Endothelial cell of umbilical vein (primary cell): ENCODE measurements around the gene TRAPPC12. TPM values are rescaled to one million over a fixed set of nuclear protein-coding genes. Genes with fewer than 3 reads are reported as not detected.
A peak's percentile ranks its signal among the peaks of the same experiment; 100 is the strongest.

Experiments used
- BruUV-seq: library from RNA; stranded (reverse); fragments of 400-500 nt; replicated peaks from 2 replicates; lab custom pipeline; 2021; lab: Mats Ljungman, UMichigan
- CTCF ChIA-PET: fragments of 300-600, 350-600 bp; sonication (Branson Sonifier 250); formaldehyde crosslinking; loops from one replicate; lab custom pipeline; 2021; ENCODE audit warnings: antibody characterized with exemption, inconsistent platforms; lab: Charles Lee
- POLR2A ChIA-PET: fragments of 300-600, 350-600 bp; sonication (Branson Sonifier 250); formaldehyde crosslinking; loops from one replicate; lab custom pipeline; 2021; ENCODE audit warnings: antibody characterized with exemption, inconsistent platforms; lab: Charles Lee
- DNase-seq: peaks from one replicate; pipeline ENCODE4 v3.0.0-alpha.2; 2011; ENCODE audit warnings: low read depth, low spot score
- FAIRE-seq: peaks from 2 replicates; lab custom pipeline; 2011; peaks lifted over from hg19 to GRCh38; lab: Jason Lieb, UNC
- H2AFZ ChIP-seq: 2 replicates; pipeline ENCODE4 v1.6.0; 2012; ENCODE audit warnings: low read depth, low read length, control low read depth, inconsistent platforms
- H3K27ac ChIP-seq: 2 replicates; pipeline ENCODE4 v1.5.1; 2011; ENCODE audit warnings: low read depth, mild to moderate bottlenecking, control low read depth, low read length, moderate library complexity; ENCODE audit not compliant: insufficient read depth
- H3K27me3 ChIP-seq, 2 experiments: 2 replicates each; pipeline versions ENCODE4 v1.6.0 to v1.6.1; 2011; ENCODE audit warnings: low read length in 2 of 2, mixed read lengths in 1 of 2; ENCODE audit not compliant: control insufficient read depth in 2 of 2, insufficient read depth in 2 of 2
- H3K36me3 ChIP-seq, 2 experiments: 2 replicates in 1 of 2; 3 replicates in 1 of 2; pipeline ENCODE4 v1.5.1; 2011; ENCODE audit warnings: low read length in 2 of 2, mild to moderate bottlenecking in 1 of 2, moderate library complexity in 1 of 2; ENCODE audit not compliant: control insufficient read depth in 2 of 2, insufficient read depth in 2 of 2; ENCODE audit errors: extremely low read depth in 1 of 2
- H3K4me1 ChIP-seq: 3 replicates; pipeline ENCODE4 v1.5.1; 2011; ENCODE audit warnings: mild to moderate bottlenecking, low read length; ENCODE audit not compliant: control insufficient read depth, insufficient read depth; ENCODE audit errors: extremely low read depth
- H3K4me2 ChIP-seq: 2 replicates; pipeline ENCODE4 v1.6.1; 2011; ENCODE audit warnings: low read length, control low read depth, mixed read lengths; ENCODE audit not compliant: insufficient read depth
- H3K4me3 ChIP-seq, 3 experiments: fragments of 200-600 bp in 1 of 3; sonication (generic), shearing (Covaris generic) in 1 of 3; replicated peaks in 1 of 3; 2 replicates each; pipeline ENCODE4 v1.5.1; 2011 to 2016; ENCODE audit warnings: control low read depth in 3 of 3, low read length in 3 of 3, mild to moderate bottlenecking in 2 of 3, inconsistent platforms in 1 of 3, low read depth in 1 of 3, moderate library complexity in 1 of 3; ENCODE audit not compliant: insufficient read depth in 1 of 3
- H3K79me2 ChIP-seq: 2 replicates; pipeline ENCODE4 v1.6.0; 2012; ENCODE audit warnings: low read length, inconsistent platforms; ENCODE audit not compliant: control insufficient read depth, insufficient read depth
- H3K9ac ChIP-seq: replicated peaks from 2 replicates; pipeline ENCODE3; 2011; ENCODE audit warnings: low read length, control low read depth; ENCODE audit not compliant: insufficient read depth; ENCODE audit errors: extremely low read depth
- H3K9me1 ChIP-seq: replicated peaks from 3 replicates; pipeline ENCODE4 v1.6.0; 2011; ENCODE audit warnings: mild to moderate bottlenecking, low read length; ENCODE audit not compliant: control insufficient read depth, insufficient read depth; ENCODE audit errors: extremely low read depth
- H3K9me3 ChIP-seq: replicated peaks from 2 replicates; pipeline ENCODE4 v1.5.1; 2012; ENCODE audit warnings: low read length, inconsistent platforms; ENCODE audit not compliant: control insufficient read depth, insufficient read depth
- H4K20me1 ChIP-seq: replicated peaks from 2 replicates; pipeline ENCODE3; 2011; ENCODE audit warnings: mild to moderate bottlenecking, low read length; ENCODE audit not compliant: control insufficient read depth, insufficient read depth; ENCODE audit errors: extremely low read depth
- CTCF ChIP-seq, 2 donors: IDR thresholded peaks; 1 replicate in 1 of 2; 2 replicates in 1 of 2; pipeline ENCODE4 v1.5.1; 2011; ENCODE audit warnings: low read length in 2 of 2, mild to moderate bottlenecking in 2 of 2, moderate library complexity in 2 of 2, control low read depth in 1 of 2, inconsistent platforms in 1 of 2, low read depth in 1 of 2; ENCODE audit not compliant: insufficient read depth in 1 of 2; ENCODE audit errors: extremely low read depth in 1 of 2
- EZH2 ChIP-seq: IDR thresholded peaks from 2 replicates; pipeline ENCODE4 v1.6.1; 2012; ENCODE audit warnings: borderline replicate concordance, low read depth, mild to moderate bottlenecking, moderate library complexity, low read length, inconsistent platforms; ENCODE audit not compliant: severe bottlenecking
- FOS ChIP-seq: IDR thresholded peaks from 2 replicates; pipeline ENCODE4 v1.6.1; 2011; ENCODE audit warnings: mild to moderate bottlenecking, low read length, moderate library complexity, borderline replicate concordance; ENCODE audit not compliant: insufficient read depth
- GATA2 ChIP-seq: IDR thresholded peaks from 2 replicates; pipeline ENCODE4 v1.7.0; 2011; ENCODE audit warnings: low read depth, mild to moderate bottlenecking, moderate library complexity, mixed read lengths, low read length; ENCODE audit not compliant: insufficient read length, insufficient read depth
- JUN ChIP-seq: IDR thresholded peaks from 2 replicates; pipeline ENCODE4 v1.6.1; 2011; ENCODE audit warnings: borderline replicate concordance, low read depth; ENCODE audit not compliant: insufficient read length, insufficient read depth
- MAX ChIP-seq: IDR thresholded peaks from 2 replicates; pipeline ENCODE4 v1.6.1; 2011; ENCODE audit not compliant: insufficient read depth, insufficient read length
- MYC ChIP-seq: IDR thresholded peaks from one replicate; pipeline ENCODE4 v1.6.1; 2011; ENCODE audit warnings: mild to moderate bottlenecking, low read depth, low read length
- POLR2A ChIP-seq: IDR thresholded peaks from 2 replicates; pipeline ENCODE4 v1.6.1; 2012; ENCODE audit warnings: low read depth, mild to moderate bottlenecking, control low read depth, low read length
- POLR2AphosphoS5 ChIP-seq: IDR thresholded peaks from 2 replicates; pipeline ENCODE4 v1.6.1; 2012; ENCODE audit warnings: low read depth, mild to moderate bottlenecking, control low read depth, low read length, moderate library complexity; ENCODE audit not compliant: insufficient read depth
- dilution Hi-C: fragments of 300-500 bp; cut with MboI; formaldehyde crosslinking; loops from one replicate; pipeline ENCODE4 v1.15.0; 2019; ENCODE audit warnings: low sequenced_read_pairs; ENCODE audit not compliant: extremely low pct_ligation_motif_present
- intact Hi-C: fragments of 100-400 bp; cut with micrococcal nuclease; formaldehyde crosslinking; loops from one replicate; pipeline ENCODE4 v1.10.0; 2022
- polyA plus RNA-seq, 4 experiments: library from polyadenylated mRNA; depleted of rRNA in 3 of 4; stranded (reverse) in 3 of 4; unstranded in 1 of 4; fragments of >200 nt; gene quantifications; 2 replicates each; pipeline versions ENCODE4 v1.2.1 to v1.2.3, GENCODE V29; 2011 to 2012; ENCODE audit warnings: missing spikeins in 1 of 4
- total RNA-seq: library from RNA; stranded (reverse); gene quantifications from 2 replicates; pipeline ENCODE4 v1.2.3, GENCODE V29; 2021

TRAPPC12 gene
- total and polyA plus RNA-seq, 2 donors (not counting 3 experiments of a cell fraction or from before 2014, with no cell fraction given), result 47.5 to 81.5 TPM

- no TSS peak for BruUV-seq
- Histone ChIP-seq H3K79me2 (peaks cover 34% of the 10 kb centered on the region), H3K27me3 (no peaks in the 10 kb centered on the region), H3K9ac (peak overlapping the region; percentile 20), H3K4me1 (peaks cover 19% of the 10 kb centered on the region), H4K20me1 (no peaks in the 10 kb centered on the region), H3K4me3 (no peak overlapping the region), H3K36me3 (peaks cover 6 to 13% of the 10 kb centered on the region in 2 experiments), H3K27ac (peak overlapping the region; percentile 22), H3K9me3 (no peaks in the 10 kb centered on the region), H3K9me1 (no peaks in the 10 kb centered on the region), H2AFZ (no peak overlapping the region), H3K4me2 (peak overlapping the region; percentile 45)
- DNase-seq, result no peak
- CTCF ChIA-PET, result interaction anchor here (1.0 to 2.2 kb wide), 3 partner anchors 11 to 38 kb away, joined by 3 to 9 read pairs (median 4); no protein-coding TSS in a partner anchor
- POLR2A ChIA-PET, result interaction anchor here (0.6 kb wide), 1 partner anchor 9 kb away, joined by 4 read pairs; no protein-coding TSS in a partner anchor
- FAIRE-seq, result no peak
- intact Hi-C loops, result loop anchor here (2.0 kb wide), 1 partner anchor 38 kb away; no protein-coding TSS in a partner anchor
- dilution Hi-C loops, result no loop called here
- TF ChIP-seq POLR2AphosphoS5, result no peak
- no peak for TF ChIP-seq MYC
- TF ChIP-seq MAX, result no peak
- TF ChIP-seq EZH2, result no peak
- no peak for TF ChIP-seq CTCF (IDR thresholded peaks at IDR 0.05; ENCODE audit: extremely low read depth in 1 of 2, insufficient read depth in 1 of 2, low read depth in 1 of 2, low read length in 2 of 2)
- no peak for TF ChIP-seq FOS
- no peak for TF ChIP-seq POLR2A
- no peak for TF ChIP-seq GATA2
- TF ChIP-seq JUN, result no peak
These were observed 7.0 kb downstream of the TRAPPC12 start for GRCh38 chr2:3386448-3386958.
